K562 (cell line): ENCODE results near the gene ZNF785. TPM values are rescaled to one million over a fixed set of nuclear protein-coding genes. Genes with fewer than 3 reads are reported as not detected.

Experiments
- ELF1 ChIP-seq: fragments of 200-800 bp; sonication (Bioruptor generic); IDR thresholded peaks from 2 replicates; pipeline ENCODE4 v1.6.1; 2016; ENCODE audit warnings: missing genetic modification characterization, missing compliant biosample characterization
- ETS2 ChIP-seq: IDR thresholded peaks from 2 replicates; pipeline ENCODE4 v1.6.1; 2016; ENCODE audit warnings: borderline replicate concordance, missing genetic modification characterization, mild to moderate bottlenecking, moderate library complexity, missing compliant biosample characterization; ENCODE audit not compliant: poor library complexity, severe bottlenecking
- ETV6 ChIP-seq, 3 experiments: fragments of 150-350 bp in 1 of 3; sonication (generic) in 1 of 3; formaldehyde crosslinking in 1 of 3; IDR thresholded peaks; 2 replicates each; pipeline versions ENCODE4 v1.6.1 to v1.8.0; 2014 to 2022; ENCODE audit warnings: borderline replicate concordance in 2 of 3, low read depth in 2 of 3, antibody characterized with exemption in 1 of 3, low read length in 1 of 3, mild to moderate bottlenecking in 1 of 3, missing genetic modification reagents in 1 of 3
- GTF2F1 ChIP-seq: IDR thresholded peaks from 2 replicates; pipeline ENCODE4 v1.6.1; 2011; ENCODE audit warnings: low read depth, low read length, improper control_type of control experiment
- PHF20 ChIP-seq: fragments of 450-650 bp; IDR thresholded peaks from 2 replicates; pipeline ENCODE4 v1.6.1; 2018; ENCODE audit not compliant: partially characterized antibody
- RBM14 ChIP-seq: fragments of 200-400 bp; formaldehyde crosslinking; IDR thresholded peaks from 2 replicates; pipeline ENCODE4 v1.6.1; 2018; ENCODE audit warnings: low read depth, mild to moderate bottlenecking, low read length, moderate library complexity, borderline replicate concordance; ENCODE audit not compliant: insufficient read depth
- RBM15 ChIP-seq: fragments of 200-400 bp; formaldehyde crosslinking; IDR thresholded peaks from 2 replicates; pipeline ENCODE4 v1.6.1; 2018; ENCODE audit warnings: mild to moderate bottlenecking, low read length, moderate library complexity; ENCODE audit not compliant: insufficient read depth
- SMAD1 ChIP-seq: fragments of 150-350 bp; IDR thresholded peaks from 2 replicates; pipeline ENCODE4 v1.6.1; 2014; ENCODE audit warnings: low read length, low read depth; ENCODE audit not compliant: partially characterized antibody
- STAG1 ChIP-seq: sonication (generic); formaldehyde crosslinking; IDR thresholded peaks from 2 replicates; pipeline ENCODE4 v1.5.0; 2020; ENCODE audit warnings: missing genetic modification reagents, borderline replicate concordance
- TEAD4 ChIP-seq, 2 experiments: sonication (generic) in 1 of 2; formaldehyde crosslinking in 1 of 2; IDR thresholded peaks; 2 replicates each; pipeline versions ENCODE4 v1.6.1 to v1.8.0; 2012 to 2022; ENCODE audit warnings: borderline replicate concordance in 1 of 2, inconsistent platforms in 1 of 2, low read length in 1 of 2, mild to moderate bottlenecking in 1 of 2, missing genetic modification reagents in 1 of 2
- THAP7 ChIP-seq: fragments of 250-450 bp; sonication (Bioruptor Pico); IDR thresholded peaks from 2 replicates; pipeline ENCODE4 v1.5.0; 2021
- THRB ChIP-seq: fragments of 450-650 bp; formaldehyde crosslinking; conservative IDR thresholded peaks from 2 replicates; pipeline ENCODE4 v1.4.0; 2022; ENCODE audit warnings: mild to moderate bottlenecking, missing genetic modification characterization
- ZBTB5 ChIP-seq: fragments of 450-650 bp; IDR thresholded peaks from 2 replicates; pipeline ENCODE4 v1.6.1; 2017; ENCODE audit warnings: antibody characterized with exemption
- ZNF384 ChIP-seq: IDR thresholded peaks from 2 replicates; pipeline ENCODE4 v1.6.1; 2012; ENCODE audit warnings: low read depth, low read length, improper control_type of control experiment
- ZNF592 ChIP-seq: fragments of 450-650 bp; IDR thresholded peaks from 2 replicates; pipeline ENCODE4 v1.6.1; 2017; ENCODE audit warnings: antibody characterized with exemption, mild to moderate bottlenecking
- polyA plus RNA-seq, 8 experiments: library from polyadenylated mRNA; depleted of rRNA in 4 of 8; stranded (reverse) in 5 of 8; unstranded in 3 of 8; fragments of >200 nt; fragmentation: Nextera tagmentation in 2 of 8; fragmentation: Illumina TruSeq in 1 of 8; extraction: Ambion mirVana in 2 of 8; extraction: Trizol in 1 of 8; gene quantifications; 2 replicates each; pipeline versions ENCODE4 v1.2.1 to v1.2.3, GENCODE V29; 2011 to 2014; ENCODE audit warnings: inconsistent platforms in 1 of 8, missing spikeins in 1 of 8
- total RNA-seq, 7 experiments: library from RNA; depleted of rRNA in 6 of 7; stranded (reverse); fragments of >200 nt in 6 of 7; fragmentation: Illumina TruSeq in 2 of 7; extraction: Trizol in 2 of 7; gene quantifications; 2 replicates each; pipeline versions ENCODE4 v1.2.1 to v1.2.3, GENCODE V29; 2011 to 2021; ENCODE audit warnings: low replicate concordance in 1 of 7

ZNF785 gene
- total and polyA plus RNA-seq, 9 of the 15 experiments (the other 6 are each of a cell fraction or from before 2014, with no cell fraction given): 0.64 to 11.0 (median 6.4) TPM

GRCh38 chr16:30585400-30586191 is at the start of gene ZNF785 (continued):
- TF ChIP-seq ZNF592 (peak; percentile 94), ETS2 (tag) (no peak), ZBTB5 (no peak), SMAD1 (no peak), GTF2F1 (no peak; the same call in 1 of the 2 replicates), THAP7 (CRISPR knock-in tag) (no peak), STAG1 (no peak; the same call in 1 of the 2 replicates), RBM15 (no peak), TEAD4 (IDR thresholded peaks at IDR 0.05; ENCODE audit: low read length) (peak; percentile 72), TEAD4 (CRISPR knock-in tag; IDR thresholded peaks at IDR 0.05; ENCODE audit: borderline replicate concordance) (no peak; the same call in 1 of the 2 replicates), ZNF384 (peak; percentile 52; the same call in 1 of the 2 replicates), RBM14 (0 out of 2 replicates have a peak, but pooled peaks have one; percentile 60), ELF1 (tag) (0 out of 2 replicates have a peak, but pooled peaks have one; percentile 61), ETV6 (IDR thresholded peaks at IDR 0.05; ENCODE audit: borderline replicate concordance in 1 of 2, low read depth in 2 of 2, low read length in 1 of 2) (no peak), ETV6 (CRISPR knock-in tag; IDR thresholded peaks at IDR 0.05; ENCODE audit: borderline replicate concordance) (peak; percentile 94; the same call in 1 of the 2 replicates), THRB (CRISPR knock-in tag) (no peak), PHF20 (peak; percentile 68)
